ENCODE measurements around the gene CACNB4.

The CACNB4 gene

DNA sequence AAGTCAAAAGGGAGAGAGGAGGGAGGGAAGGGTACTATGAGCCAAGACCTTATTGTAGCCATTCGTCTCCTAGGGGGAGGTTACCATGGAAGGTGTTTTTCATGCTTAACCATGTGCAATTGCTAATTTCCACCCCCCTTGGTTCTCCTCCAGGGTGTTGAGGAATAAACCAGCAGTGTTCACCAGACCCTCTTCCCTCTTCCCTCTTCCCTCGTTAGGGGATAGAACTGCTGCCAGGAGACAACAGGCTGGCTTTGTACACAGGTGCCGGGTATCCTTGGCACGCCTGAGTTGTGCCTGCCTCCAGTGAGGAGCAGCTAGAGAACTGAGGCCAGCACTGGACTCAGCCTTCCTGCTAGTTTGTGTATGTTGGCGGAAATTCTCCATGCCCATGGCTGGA is 229.6 kb downstream of the CACNB4 start:
- Histone ChIP-seq H3K27ac (ENCODE audit: low read depth, low read length) (no peak overlapping the region), H3K9ac (ENCODE audit: low read length) (no peak overlapping the region), H3K9me3 (ENCODE audit: control insufficient read depth, insufficient read depth, low read depth, low read length) (no peaks in the 10 kb centered on the region), H3K4me3 (ENCODE audit: low read depth, low read length) (no peak overlapping the region), H3K4me1 (ENCODE audit: control insufficient read depth, insufficient read depth, low read length) (no peaks in the 10 kb centered on the region), H3K36me3 (ENCODE audit: control insufficient read depth, insufficient read depth, low read length) (no peaks in the 10 kb centered on the region), H3K27me3 (ENCODE audit: control insufficient read depth, insufficient read depth, low read length) (no peaks in the 10 kb centered on the region)

DNA sequence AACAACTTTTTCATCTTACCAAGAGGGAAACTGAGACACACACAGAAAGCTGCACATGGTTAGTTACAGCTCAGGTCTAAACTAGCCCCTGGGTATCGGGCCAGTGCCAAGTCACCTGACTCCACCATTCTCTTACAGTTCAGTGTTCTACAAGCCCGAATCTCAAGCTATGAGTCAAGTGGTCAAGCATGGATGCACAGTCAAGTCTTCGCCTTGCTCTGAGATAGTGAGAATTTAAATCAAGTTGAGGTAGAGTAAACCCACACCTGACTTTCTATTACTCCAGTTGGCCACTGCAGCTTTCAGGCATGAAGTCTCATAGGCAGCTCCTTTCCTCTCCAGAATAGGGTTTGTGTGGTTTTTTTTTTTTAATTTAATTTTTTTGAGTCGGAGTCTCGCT is 236.1 kb downstream of the CACNB4 start:
- Histone ChIP-seq H3K27me3 (ENCODE audit: control insufficient read depth, insufficient read depth, low read length) (no peaks in the 10 kb centered on the region), H3K27ac (ENCODE audit: low read depth, low read length) (no peak overlapping the region), H3K4me3 (ENCODE audit: low read depth, low read length) (no peak overlapping the region), H3K9me3 (ENCODE audit: control insufficient read depth, insufficient read depth, low read depth, low read length) (no peaks in the 10 kb centered on the region), H3K36me3 (ENCODE audit: control insufficient read depth, insufficient read depth, low read length) (no peaks in the 10 kb centered on the region), H3K4me1 (ENCODE audit: control insufficient read depth, insufficient read depth, low read length) (no peaks in the 10 kb centered on the region), H3K9ac (ENCODE audit: low read length) (no peak overlapping the region)

DNA sequence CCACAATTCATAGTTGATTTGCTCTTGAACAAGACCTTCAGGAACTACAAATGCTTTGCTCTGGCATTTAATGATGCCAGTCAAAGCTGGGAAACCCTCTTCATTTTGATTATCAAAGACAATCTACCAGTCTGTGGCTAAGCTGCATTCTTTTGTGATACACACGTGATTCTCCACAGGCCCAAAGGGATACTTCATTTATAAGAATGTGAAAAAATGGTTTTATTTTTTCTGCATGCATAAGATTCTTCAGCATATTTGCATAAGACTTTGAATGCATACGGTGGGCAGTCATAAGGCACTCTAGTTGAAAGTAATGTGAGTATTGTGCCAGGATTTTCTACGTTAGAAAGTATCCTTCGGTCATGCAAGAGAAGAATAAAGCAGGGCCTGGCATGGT is 237.7 kb downstream of the CACNB4 start:
- H3K9me3 ChIP-seq (ENCODE audit: control insufficient read depth, insufficient read depth, low read depth, low read length): no peaks in the 10 kb centered on the region
- H3K27ac ChIP-seq (ENCODE audit: low read depth, low read length): no peak overlapping the region
- no peak overlapping the region for H3K4me3 ChIP-seq (ENCODE audit: low read depth, low read length)
- no peak overlapping the region for H3K9ac ChIP-seq (ENCODE audit: low read length)
- no peaks in the 10 kb centered on the region for H3K4me1 ChIP-seq (ENCODE audit: control insufficient read depth, insufficient read depth, low read length)
- no peaks in the 10 kb centered on the region for H3K27me3 ChIP-seq (ENCODE audit: control insufficient read depth, insufficient read depth, low read length)
- H3K36me3 ChIP-seq (ENCODE audit: control insufficient read depth, insufficient read depth, low read length): no peaks in the 10 kb centered on the region

DNA sequence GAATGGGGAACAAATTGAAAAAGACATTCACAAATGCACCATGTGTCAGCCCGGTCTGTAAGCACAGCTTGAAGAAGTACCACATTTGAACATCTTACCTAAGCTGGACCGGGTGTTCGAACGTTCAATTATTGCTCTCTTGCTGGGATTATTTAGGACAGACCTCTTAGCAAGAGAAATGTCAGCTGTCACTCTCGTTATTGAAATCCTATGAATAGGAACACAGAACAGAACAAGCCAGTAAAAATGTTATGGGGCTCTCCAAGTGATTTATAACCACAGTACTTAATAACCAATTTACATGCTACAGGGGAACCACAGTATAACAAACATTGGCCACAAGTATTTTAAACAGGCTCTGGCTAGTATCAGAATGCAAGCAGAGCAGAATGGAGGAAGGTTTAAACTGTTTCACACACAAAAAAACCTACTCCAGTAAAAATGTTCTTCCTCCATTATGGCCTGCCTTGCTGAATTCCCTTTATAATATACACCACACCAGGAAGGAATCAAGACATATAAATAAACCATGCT is 238.2 kb downstream of the CACNB4 start:
- Histone ChIP-seq H3K4me3 (ENCODE audit: low read depth, low read length) (no peak overlapping the region), H3K36me3 (ENCODE audit: control insufficient read depth, insufficient read depth, low read length) (no peaks in the 10 kb centered on the region), H3K27ac (ENCODE audit: low read depth, low read length) (no peak overlapping the region), H3K9me3 (ENCODE audit: control insufficient read depth, insufficient read depth, low read depth, low read length) (no peaks in the 10 kb centered on the region), H3K4me1 (ENCODE audit: control insufficient read depth, insufficient read depth, low read length) (no peaks in the 10 kb centered on the region), H3K9ac (ENCODE audit: low read length) (no peak overlapping the region), H3K27me3 (ENCODE audit: control insufficient read depth, insufficient read depth, low read length) (no peaks in the 10 kb centered on the region)

DNA sequence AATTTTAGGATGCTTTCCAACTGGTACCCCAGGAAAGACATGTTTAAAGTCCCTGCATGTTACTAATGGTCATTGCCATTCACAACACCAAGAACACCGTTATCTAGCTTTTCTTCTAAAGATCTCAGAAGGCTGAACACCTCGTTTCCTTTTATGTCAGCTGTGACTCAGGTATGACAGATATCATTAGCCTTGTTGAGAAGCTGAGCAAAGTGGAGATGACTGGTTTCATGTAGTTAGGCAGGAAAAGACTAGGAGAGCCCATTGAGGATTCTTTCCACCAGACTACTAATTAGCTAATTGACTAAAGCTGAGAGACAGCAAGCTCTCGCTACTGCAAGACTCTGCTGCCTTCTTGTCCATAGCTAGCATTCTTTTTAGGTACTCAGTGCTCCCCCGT is 238.6 kb downstream of the CACNB4 start:
- Histone ChIP-seq H3K27ac (ENCODE audit: low read depth, low read length) (no peak overlapping the region), H3K9ac (ENCODE audit: low read length) (no peak overlapping the region), H3K27me3 (ENCODE audit: control insufficient read depth, insufficient read depth, low read length) (no peaks in the 10 kb centered on the region), H3K36me3 (ENCODE audit: control insufficient read depth, insufficient read depth, low read length) (no peaks in the 10 kb centered on the region), H3K4me3 (ENCODE audit: low read depth, low read length) (no peak overlapping the region), H3K9me3 (ENCODE audit: control insufficient read depth, insufficient read depth, low read depth, low read length) (no peaks in the 10 kb centered on the region), H3K4me1 (ENCODE audit: control insufficient read depth, insufficient read depth, low read length) (no peaks in the 10 kb centered on the region)

DNA sequence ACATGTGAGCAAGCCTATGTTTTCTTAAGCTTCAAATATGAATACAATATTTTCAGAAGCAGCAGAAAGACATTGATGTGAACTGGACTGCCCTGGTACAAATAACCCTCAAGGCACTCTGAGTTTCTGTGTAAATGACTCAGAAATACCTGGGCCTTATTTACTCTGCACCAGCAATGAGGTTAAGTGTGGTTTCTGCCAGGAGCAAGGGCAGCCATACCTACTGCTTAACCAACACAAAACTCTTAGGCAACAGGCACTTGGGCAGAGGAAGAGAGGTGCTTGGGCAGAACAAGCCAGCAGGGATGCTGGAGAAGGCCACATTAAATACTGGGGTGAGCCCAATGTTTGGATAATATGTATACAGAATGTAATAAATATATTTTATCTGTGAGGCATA is 241.2 kb downstream of the CACNB4 start:
- H3K4me1 ChIP-seq (ENCODE audit: control insufficient read depth, insufficient read depth, low read length): no peaks in the 10 kb centered on the region
- H3K27me3 ChIP-seq (ENCODE audit: control insufficient read depth, insufficient read depth, low read length): no peaks in the 10 kb centered on the region
- H3K27ac ChIP-seq (ENCODE audit: low read depth, low read length): no peak overlapping the region
- no peaks in the 10 kb centered on the region for H3K9me3 ChIP-seq (ENCODE audit: control insufficient read depth, insufficient read depth, low read depth, low read length)
- no peak overlapping the region for H3K4me3 ChIP-seq (ENCODE audit: low read depth, low read length)
- no peaks in the 10 kb centered on the region for H3K36me3 ChIP-seq (ENCODE audit: control insufficient read depth, insufficient read depth, low read length)
- H3K9ac ChIP-seq (ENCODE audit: low read length): no peak overlapping the region

DNA sequence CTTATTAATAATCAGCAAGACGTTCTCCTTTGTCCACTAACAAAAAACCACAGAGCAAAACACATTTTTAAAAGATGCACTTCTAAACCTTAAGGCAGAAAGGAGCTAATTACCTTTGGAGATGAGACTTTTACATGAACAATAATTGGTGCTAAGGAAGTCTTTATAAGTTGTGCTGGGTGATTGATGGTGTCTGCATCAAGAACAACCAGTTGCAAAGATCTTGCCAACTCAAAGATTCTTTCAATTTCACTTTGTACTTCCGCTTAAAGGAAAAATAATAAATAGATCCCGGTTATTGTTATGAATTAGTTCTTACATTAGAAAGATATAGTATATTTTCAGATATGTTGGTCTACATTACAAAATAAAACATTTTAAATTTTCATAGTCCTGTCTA is 243.7 kb downstream of the CACNB4 start:
- H3K9ac ChIP-seq (ENCODE audit: low read length): no peak overlapping the region
- H3K9me3 ChIP-seq (ENCODE audit: control insufficient read depth, insufficient read depth, low read depth, low read length): no peaks in the 10 kb centered on the region
- no peak overlapping the region for H3K4me3 ChIP-seq (ENCODE audit: low read depth, low read length)
- H3K27me3 ChIP-seq (ENCODE audit: control insufficient read depth, insufficient read depth, low read length): no peaks in the 10 kb centered on the region
- H3K36me3 ChIP-seq (ENCODE audit: control insufficient read depth, insufficient read depth, low read length): no peaks in the 10 kb centered on the region
- H3K4me1 ChIP-seq (ENCODE audit: control insufficient read depth, insufficient read depth, low read length): no peaks in the 10 kb centered on the region
- no peak overlapping the region for H3K27ac ChIP-seq (ENCODE audit: low read depth, low read length)

DNA sequence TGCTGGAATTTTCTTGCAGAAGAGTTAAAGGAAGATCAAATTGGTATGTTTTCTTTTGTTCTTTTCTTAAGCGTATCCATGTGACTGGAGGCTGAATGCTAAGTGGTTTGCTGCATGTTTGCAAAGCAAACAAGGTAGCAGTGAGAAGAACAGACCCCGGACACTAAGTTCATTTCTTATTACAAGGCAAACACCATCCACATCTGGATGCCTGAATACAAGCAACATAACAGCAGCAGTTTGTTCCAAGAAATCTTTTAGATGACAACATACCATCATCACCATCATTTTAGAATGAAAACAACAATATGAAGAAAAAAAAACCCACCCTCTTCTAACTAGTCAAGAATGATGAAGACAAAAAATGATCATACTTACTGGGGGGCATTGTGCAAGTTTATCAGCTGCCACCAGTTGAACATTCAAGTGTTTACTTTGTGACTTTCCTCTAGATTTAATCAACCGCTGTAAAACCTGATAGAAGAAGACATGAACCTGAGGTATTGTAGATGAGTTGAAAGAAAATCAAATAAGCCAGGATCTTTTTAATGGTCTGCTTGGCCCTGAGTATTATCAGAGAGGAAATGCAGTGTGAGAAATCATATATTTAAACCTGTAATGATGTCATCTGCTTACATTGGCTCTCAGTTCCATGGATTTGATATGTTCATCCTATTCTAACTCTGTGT is 245.6 kb downstream of the CACNB4 start:
- Histone ChIP-seq H3K4me1 (ENCODE audit: control insufficient read depth, insufficient read depth, low read length) (no peaks in the 10 kb centered on the region), H3K27me3 (ENCODE audit: control insufficient read depth, insufficient read depth, low read length) (no peaks in the 10 kb centered on the region), H3K9me3 (ENCODE audit: control insufficient read depth, insufficient read depth, low read depth, low read length) (no peaks in the 10 kb centered on the region), H3K9ac (ENCODE audit: low read length) (no peak overlapping the region), H3K4me3 (ENCODE audit: low read depth, low read length) (no peak overlapping the region), H3K36me3 (ENCODE audit: control insufficient read depth, insufficient read depth, low read length) (no peaks in the 10 kb centered on the region), H3K27ac (ENCODE audit: low read depth, low read length) (no peak overlapping the region)

DNA sequence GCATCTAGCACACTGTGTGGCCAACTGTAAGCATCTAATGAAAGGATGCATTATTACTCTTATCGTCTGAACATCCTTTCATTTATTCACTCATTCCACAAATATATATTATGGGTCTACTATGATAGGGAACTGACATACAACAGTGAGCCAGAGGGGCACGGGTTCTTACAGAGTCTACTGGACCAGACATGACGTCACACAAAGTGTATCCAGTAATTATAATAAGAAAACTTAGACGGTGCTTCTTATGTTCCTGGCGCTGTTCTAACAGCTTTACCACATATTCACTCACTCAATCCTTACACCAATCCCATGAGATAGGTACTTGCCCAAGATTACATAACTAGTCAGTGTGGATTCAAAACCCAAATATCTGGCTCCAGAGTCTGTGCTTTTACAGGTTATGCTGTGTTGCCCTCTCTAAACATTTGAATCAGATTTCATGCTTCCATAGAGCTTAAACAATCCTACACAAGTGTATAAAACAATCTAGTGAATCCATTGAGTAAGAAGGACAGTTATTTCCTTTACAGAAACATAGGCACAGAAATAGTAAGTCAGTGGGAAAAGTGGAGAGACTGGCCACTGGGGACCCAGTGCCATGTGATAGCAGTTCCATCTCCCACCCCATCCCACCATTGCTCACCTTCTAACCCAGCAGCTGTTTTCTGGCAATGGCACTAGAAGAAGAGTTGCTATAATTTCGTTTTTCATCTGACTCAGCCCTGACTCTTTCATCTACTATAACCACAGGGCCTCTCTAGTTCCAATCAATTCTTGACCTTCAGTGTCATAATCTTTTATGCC is 246.4 kb downstream of the CACNB4 start:
- no peaks in the 10 kb centered on the region for H3K9me3 ChIP-seq (ENCODE audit: control insufficient read depth, insufficient read depth, low read depth, low read length)
- H3K9ac ChIP-seq (ENCODE audit: low read length): no peak overlapping the region
- no peak overlapping the region for H3K27ac ChIP-seq (ENCODE audit: low read depth, low read length)
- no peaks in the 10 kb centered on the region for H3K4me1 ChIP-seq (ENCODE audit: control insufficient read depth, insufficient read depth, low read length)
- no peaks in the 10 kb centered on the region for H3K36me3 ChIP-seq (ENCODE audit: control insufficient read depth, insufficient read depth, low read length)
- no peaks in the 10 kb centered on the region for H3K27me3 ChIP-seq (ENCODE audit: control insufficient read depth, insufficient read depth, low read length)
- H3K4me3 ChIP-seq (ENCODE audit: low read depth, low read length): no peak overlapping the region

DNA sequence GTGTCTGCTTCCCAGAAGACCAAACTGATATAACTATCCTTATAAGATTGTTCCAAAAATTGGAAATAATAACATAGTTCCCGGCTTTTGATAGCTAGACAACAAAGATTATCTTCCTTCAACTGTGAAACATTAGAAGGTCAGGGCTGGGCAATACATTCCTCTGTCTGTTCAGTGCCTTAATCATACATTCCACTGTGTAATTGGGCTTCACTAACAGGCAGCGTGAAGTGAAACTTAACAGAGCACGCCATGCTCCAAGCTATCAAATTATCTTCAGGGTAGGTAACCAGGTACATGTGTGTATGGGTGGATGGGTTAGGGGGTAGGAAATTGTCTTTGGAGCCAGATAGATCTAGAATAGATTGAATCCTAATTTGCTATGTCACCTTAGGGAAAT is 247.1 kb downstream of the CACNB4 start:
- Histone ChIP-seq H3K4me3 (ENCODE audit: low read depth, low read length) (no peak overlapping the region), H3K36me3 (ENCODE audit: control insufficient read depth, insufficient read depth, low read length) (no peaks in the 10 kb centered on the region), H3K4me1 (ENCODE audit: control insufficient read depth, insufficient read depth, low read length) (no peaks in the 10 kb centered on the region), H3K9ac (ENCODE audit: low read length) (no peak overlapping the region), H3K9me3 (ENCODE audit: control insufficient read depth, insufficient read depth, low read depth, low read length) (no peaks in the 10 kb centered on the region), H3K27me3 (ENCODE audit: control insufficient read depth, insufficient read depth, low read length) (no peaks in the 10 kb centered on the region), H3K27ac (ENCODE audit: low read depth, low read length) (no peak overlapping the region)

DNA sequence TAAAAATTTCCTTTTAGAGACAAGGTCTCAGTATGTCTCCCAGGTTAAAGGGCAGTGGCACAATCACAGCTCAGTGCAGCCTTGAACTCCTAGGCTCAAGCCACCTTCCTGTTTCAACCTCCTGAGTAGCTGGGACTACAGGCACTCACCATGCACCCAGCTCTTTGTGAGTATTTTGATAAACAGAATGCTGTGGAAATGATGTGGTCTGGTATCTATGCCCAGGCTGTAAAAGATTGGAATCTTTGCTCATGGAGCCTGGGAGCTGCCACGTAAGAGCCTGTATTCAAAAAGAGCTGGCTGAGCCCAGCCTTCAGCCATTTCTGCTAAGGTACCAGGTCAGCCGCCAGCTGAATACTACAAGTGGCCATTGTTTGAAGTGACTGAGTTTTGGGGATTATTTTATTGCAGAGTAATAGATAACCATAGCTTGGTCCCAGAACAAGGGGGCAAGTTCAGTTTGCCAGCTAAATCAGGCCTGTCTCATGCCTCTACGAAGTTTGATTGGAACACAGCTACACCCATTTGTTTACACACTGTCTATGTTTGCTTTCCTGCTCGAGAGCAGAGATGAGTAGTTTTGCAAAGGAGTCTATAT is 249.3 kb downstream of the CACNB4 start:
- Histone ChIP-seq H3K4me3 (ENCODE audit: low read depth, low read length) (no peak overlapping the region), H3K4me1 (ENCODE audit: control insufficient read depth, insufficient read depth, low read length) (no peaks in the 10 kb centered on the region), H3K9me3 (ENCODE audit: control insufficient read depth, insufficient read depth, low read depth, low read length) (no peaks in the 10 kb centered on the region), H3K9ac (ENCODE audit: low read length) (no peak overlapping the region), H3K36me3 (ENCODE audit: control insufficient read depth, insufficient read depth, low read length) (no peaks in the 10 kb centered on the region), H3K27ac (ENCODE audit: low read depth, low read length) (no peak overlapping the region), H3K27me3 (ENCODE audit: control insufficient read depth, insufficient read depth, low read length) (no peaks in the 10 kb centered on the region)
